ENCODE data around the gene LITAF. TPM values are rescaled to one million over a fixed set of nuclear protein-coding genes. Genes with fewer than 3 reads are reported as not detected.

Gene LITAF
- polyA plus RNA-seq, 1 of the 3 experiments (the other 2 are of a cell fraction) = 45.7 TPM

- H3K9ac ChIP-seq = no peak overlapping the region
- CTCF ChIA-PET = interaction anchor here (1.3 to 1.8 kb wide), 3 partner anchors 18 to 156 kb away, joined by 3 to 5 read pairs (median 4); no protein-coding TSS in a partner anchor
Measured at GRCh38 chr16:11562941-11563340, 23.8 kb downstream of the LITAF start.

More at GRCh38 chr16:11562941-11563340, 23.8 kb downstream of the LITAF start:
- DNase-seq = no peak
- POLR2A ChIA-PET = interaction anchor here (0.7 kb wide), 1 partner anchor 24 kb away, joined by 3 read pairs; no protein-coding TSS in a partner anchor
- no peaks in the 10 kb centered on the region for H3K36me3 ChIP-seq (replicated peaks in 1 of 2; ENCODE audit: control insufficient read depth in 1 of 2, insufficient read depth in 2 of 2, low read length in 1 of 2)
- no peak for TF ChIP-seq RFX5 (IDR thresholded peaks at IDR 0.05; ENCODE audit: low read length)
- no peak for TF ChIP-seq EP300 (IDR thresholded peaks at IDR 0.05; ENCODE audit: borderline replicate concordance in 1 of 2, low read depth in 1 of 2, low read length in 1 of 2)
- TF ChIP-seq YY1 (IDR thresholded peaks at IDR 0.05; ENCODE audit: low read depth) = no peak
- no peak for TF ChIP-seq IRF3 (IDR thresholded peaks at IDR 0.05; ENCODE audit: low read depth, low read length)
- no peak for TF ChIP-seq SIN3A (IDR thresholded peaks at IDR 0.05; ENCODE audit: borderline replicate concordance, low read depth, low read length)
- no peak for TF ChIP-seq JUND (IDR thresholded peaks at IDR 0.05)
- no peak for TF ChIP-seq REST (IDR thresholded peaks at IDR 0.05; ENCODE audit: low read depth, low read length)
- no peak for TF ChIP-seq USF1 (IDR thresholded peaks at IDR 0.05; ENCODE audit: borderline replicate concordance, low read depth)
- no peak for TF ChIP-seq FOXJ3 (CRISPR knock-in tag; IDR thresholded peaks at IDR 0.05)
- no peak for TF ChIP-seq RCOR1 (IDR thresholded peaks at IDR 0.05; ENCODE audit: low read length)
- TF ChIP-seq MAX (IDR thresholded peaks at IDR 0.05; ENCODE audit: low read depth) = no peak
- TF ChIP-seq FOXM1 (IDR thresholded peaks at IDR 0.05; ENCODE audit: low read depth) = no peak
- TF ChIP-seq CHD2 (IDR thresholded peaks at IDR 0.05; ENCODE audit: low read length, partially characterized antibody) = no peak
- no peak for TF ChIP-seq ELF1 (IDR thresholded peaks at IDR 0.05)
- TF ChIP-seq TAF1 (IDR thresholded peaks at IDR 0.05; ENCODE audit: borderline replicate concordance, low read depth, low read length) = no peak
- no peak for TF ChIP-seq PBX3 (IDR thresholded peaks at IDR 0.05)
- no peak for TF ChIP-seq MEF2A (IDR thresholded peaks at IDR 0.05; ENCODE audit: borderline replicate concordance, low read depth)
- TF ChIP-seq NFIC (IDR thresholded peaks at IDR 0.05; ENCODE audit: borderline replicate concordance) = no peak
- no peak overlapping the region for H3K27ac ChIP-seq (ENCODE audit: low read depth in 2 of 2, low read length in 1 of 2)
- WGBS (ENCODE audit: low lambda C conversion rate) = 95% methylated on average over 10 of the region's 10 CpGs
- H3K9me2 ChIP-seq = no peaks in the 10 kb centered on the region
- peaks cover 0 to 5% of the 10 kb centered on the region in 2 experiments; a peak in 1 of 4 replicates for H3K4me1 ChIP-seq (ENCODE audit: control insufficient read depth in 1 of 2, insufficient read depth in 2 of 2, low read depth in 1 of 2, low read length in 1 of 2)
- no peak overlapping the region for H2AFZ ChIP-seq (ENCODE audit: low read depth)
- H3K9me3 ChIP-seq = no peaks in the 10 kb centered on the region
- H3K4me3 ChIP-seq (ENCODE audit: low read depth in 2 of 2, low read length in 1 of 2) = no peak overlapping the region
- H3K27me3 ChIP-seq (ENCODE audit: insufficient read depth) = no peaks in the 10 kb centered on the region
- no peak overlapping the region for H3K4me2 ChIP-seq
- H4K20me1 ChIP-seq (ENCODE audit: insufficient read depth) = peaks cover 4% of the 10 kb centered on the region; the same call in 1 of the 2 replicates
- H3F3A ChIP-seq (replicated peaks; ENCODE audit: insufficient read depth) = no peaks in the 10 kb centered on the region
- peaks cover 35% of the 10 kb centered on the region for H3K79me2 ChIP-seq (ENCODE audit: insufficient read depth)

Measured in SK-N-SH (cell line).